Measurements from ENCODE around the gene MEN1.

Gene MEN1

DNA sequence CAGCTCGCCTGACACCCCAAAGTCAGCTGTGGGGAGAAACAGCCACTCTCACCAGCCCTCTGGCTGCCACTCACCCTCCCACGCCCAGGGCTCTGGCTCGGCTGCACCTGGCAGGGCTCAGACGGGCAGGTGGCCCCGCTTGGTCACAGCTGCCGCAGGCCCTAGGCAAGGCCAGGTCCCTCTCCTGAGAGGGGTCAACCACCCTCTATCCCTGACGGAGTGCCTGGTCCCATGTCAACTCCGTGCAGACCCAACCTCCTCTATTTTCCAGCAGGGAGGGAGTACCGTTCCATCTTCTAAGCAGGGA lies 9.2 kb downstream of the MEN1 start:
- DNase-seq, result no peak

DNA sequence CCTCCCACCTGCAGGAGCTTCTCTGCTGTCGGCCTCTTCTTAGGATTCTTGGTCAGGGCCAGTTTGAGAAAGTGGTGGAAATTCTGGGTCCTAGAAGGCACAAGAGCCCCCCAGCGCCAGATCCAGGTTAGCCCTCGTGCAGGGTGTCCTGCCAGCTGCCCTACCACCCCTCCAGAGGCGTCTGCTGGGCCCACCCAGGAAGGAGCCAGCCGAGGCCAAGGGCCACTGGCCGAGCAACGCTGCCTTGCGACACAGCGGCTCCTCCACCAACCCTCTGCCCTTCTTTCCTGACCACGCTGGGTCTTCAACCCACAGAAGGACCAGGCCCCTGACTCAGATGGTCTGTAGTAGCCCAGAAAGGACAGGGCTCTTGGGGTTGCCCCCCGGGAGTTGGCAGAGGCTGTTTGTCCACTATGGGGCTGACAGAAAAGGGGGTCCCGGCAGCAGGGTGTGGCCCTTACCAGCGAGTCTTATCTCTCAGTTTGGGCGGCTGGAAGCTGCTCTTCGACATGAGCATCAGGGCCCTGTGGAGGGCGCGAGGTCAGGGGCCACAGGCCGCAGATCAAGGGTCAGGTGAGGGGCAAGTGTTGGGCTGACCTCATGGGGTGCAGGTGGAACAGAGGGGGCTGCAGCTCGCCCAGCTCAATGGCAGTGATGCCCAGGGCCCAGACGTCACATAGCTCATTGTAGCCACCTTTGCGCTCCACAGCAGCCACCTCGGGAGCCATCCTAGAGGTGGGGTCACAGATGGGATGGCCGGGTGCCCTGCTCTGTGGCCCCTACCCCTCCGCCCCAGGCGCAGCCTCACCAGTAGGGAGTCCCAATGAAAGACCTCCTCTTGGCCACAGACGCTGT lies 9.8 kb downstream of the MEN1 start:
- no peak for DNase-seq

- no peak for DNase-seq
Measured at GRCh38 chr11:64799623-64800302, 10.6 kb downstream of the MEN1 start.

GRCh38 chr11:64799256-64799622 lies 11.1 kb downstream of the MEN1 start:
- no peak for DNase-seq

- no peak for DNase-seq
Measured at GRCh38 chr11:64796757-64797541, 13.4 kb downstream of the MEN1 start.

GRCh38 chr11:64796047-64796756 lies 14.1 kb downstream of the MEN1 start:
- DNase-seq, result no peak

GRCh38 chr11:64794526-64794925 lies 15.8 kb downstream of the MEN1 start:
- no peak for DNase-seq

DNA sequence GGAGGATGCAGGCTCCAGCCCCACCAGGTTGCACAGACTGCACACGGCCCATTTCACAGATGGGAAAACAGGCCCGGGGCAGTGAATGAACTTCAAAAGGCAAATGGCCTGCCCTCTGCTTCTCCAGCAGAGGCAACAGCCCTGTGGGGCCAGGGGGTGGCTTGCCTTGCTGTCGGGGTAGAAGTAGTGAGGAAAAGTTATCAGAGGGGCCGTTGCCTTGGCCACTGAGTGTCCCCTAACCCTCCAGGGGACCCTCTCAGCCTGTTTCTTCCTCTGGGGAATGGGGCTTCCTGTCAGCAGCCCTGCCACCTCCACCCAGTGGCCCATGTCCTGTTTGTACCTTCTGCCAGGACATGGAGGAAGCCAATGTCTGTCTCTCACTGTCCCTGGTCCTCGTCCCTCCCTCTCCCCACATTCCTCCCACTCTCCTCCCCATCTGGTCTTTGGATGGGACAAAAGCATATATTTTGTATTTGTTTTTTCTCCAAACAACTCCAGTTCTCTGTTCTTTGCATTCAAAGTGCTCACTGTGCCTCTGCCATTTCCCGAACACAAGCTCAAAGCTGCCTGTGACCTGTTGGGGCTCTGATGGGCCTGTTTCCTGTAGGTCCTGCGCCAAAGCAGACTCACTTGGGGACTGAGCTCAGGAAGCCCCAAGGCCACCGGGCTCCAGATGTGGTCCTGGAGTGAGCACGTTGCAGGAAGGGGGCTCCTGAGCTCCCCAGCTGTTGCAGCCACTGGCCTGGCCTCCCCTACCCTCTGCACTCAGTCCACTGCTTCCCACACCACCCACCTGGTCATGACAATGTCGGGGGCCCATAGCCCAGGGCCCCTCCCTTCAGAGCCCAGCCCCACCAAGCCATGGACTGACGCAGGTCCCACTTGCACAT lies 16.8 kb downstream of the MEN1 start:
- no peak for DNase-seq

DNA sequence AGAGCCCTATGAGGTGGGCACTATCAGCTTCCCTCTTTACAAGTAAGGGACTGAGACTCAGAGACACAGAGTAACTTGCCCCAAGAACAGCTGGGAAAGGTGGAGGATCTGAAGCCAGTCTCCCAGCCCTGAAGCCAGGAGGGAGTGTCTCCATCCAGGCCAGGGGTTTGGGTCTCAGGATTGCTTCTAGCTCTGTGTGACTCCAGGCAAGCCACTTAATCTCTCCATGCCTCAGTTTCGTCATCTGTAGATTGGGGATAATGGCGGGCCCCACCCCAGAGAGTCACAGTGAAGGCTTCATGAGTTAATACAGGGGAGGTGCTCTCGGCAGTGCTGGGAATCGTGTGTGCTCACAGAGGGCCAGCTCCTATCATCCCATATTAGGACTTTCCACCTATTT lies 17.9 kb downstream of the MEN1 start:
- no peak for DNase-seq

GRCh38 chr11:64791781-64792291 lies 18.5 kb downstream of the MEN1 start:
- DNase-seq, result no peak

DNA sequence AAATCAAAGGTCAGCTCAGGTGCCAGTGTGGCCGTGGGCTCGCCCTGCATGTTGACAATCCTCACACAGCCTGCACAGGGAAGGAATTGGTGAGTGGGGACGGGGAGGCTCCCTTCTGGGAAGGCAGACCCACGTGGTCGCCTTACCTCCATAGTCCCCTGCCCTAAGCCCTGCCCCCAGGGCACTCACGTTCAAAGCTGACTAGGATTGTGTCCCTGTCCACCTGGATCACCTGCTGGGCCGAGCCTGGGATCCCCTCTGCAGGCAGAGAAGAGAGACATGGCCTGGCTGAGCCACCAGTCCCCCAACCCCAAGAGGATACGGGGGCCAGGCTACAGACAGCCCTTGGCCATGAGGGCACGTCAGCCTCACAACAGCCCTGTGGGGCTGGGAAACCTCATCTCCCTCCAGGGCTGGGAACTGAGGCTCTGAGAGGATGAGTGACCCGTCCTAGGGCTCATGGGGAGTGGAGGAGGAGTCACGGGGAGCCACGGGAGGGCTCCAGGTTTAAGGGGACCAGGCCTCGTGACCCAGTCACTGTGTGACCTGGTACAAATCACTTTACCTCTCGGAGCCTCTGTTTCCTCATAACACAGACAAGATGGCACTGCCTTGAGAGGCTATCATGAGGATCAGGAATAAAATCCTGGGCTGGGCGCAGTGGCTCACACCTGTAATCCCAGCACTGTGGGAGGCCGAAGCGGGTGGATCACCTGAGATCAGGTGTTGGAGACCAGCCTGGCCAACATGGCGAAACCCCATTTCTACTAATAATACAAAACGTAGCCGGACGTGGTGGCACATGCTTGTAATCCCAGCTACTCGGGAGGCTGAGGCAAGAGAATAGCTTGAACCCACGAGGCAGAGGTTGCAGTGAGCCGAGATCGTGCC lies 19.9 kb downstream of the MEN1 start:
- no peak for DNase-seq

DNA sequence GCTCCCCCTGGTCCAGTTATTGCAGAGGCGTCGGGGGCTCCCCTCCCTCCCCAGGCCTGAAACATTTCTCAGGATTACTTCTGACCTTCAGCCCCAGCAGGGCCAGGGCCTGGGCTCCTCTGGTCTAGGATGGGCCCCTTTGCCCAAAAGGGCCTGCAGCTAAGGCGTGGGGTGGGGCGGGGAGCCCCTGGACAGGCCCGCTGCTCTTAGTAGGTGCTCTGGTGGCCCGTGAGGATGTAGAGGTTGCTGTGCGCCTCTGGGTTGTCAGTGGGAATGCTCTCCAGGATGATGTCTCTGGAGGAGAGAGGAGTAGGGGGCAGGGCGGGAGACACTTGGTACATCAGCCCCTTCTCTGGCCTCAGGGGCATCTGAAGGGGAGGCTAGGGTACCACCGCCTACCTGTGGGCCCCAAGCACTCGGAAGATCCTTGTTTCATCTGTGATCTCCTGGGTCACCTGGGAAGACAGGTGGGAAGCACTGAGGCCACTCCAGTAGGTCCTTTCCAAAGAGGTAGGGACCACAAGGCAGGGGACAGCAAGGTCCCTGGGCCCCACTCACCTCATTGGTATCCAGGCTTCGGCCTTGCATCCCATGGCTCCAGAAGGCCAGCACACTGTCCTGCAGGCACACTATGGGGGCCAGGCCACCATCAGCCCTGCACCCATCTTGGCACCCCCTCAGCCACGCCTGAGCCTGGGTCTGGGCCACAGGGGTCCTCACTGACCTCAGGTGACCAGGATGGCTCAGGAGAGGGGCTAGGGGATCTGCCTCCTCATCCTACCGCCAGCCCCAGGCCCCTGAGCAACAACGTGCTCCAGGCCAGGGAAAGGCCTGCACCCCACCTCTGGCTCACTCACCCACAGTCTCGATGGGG lies 20.8 kb downstream of the MEN1 start:
- no peak for DNase-seq

DNA sequence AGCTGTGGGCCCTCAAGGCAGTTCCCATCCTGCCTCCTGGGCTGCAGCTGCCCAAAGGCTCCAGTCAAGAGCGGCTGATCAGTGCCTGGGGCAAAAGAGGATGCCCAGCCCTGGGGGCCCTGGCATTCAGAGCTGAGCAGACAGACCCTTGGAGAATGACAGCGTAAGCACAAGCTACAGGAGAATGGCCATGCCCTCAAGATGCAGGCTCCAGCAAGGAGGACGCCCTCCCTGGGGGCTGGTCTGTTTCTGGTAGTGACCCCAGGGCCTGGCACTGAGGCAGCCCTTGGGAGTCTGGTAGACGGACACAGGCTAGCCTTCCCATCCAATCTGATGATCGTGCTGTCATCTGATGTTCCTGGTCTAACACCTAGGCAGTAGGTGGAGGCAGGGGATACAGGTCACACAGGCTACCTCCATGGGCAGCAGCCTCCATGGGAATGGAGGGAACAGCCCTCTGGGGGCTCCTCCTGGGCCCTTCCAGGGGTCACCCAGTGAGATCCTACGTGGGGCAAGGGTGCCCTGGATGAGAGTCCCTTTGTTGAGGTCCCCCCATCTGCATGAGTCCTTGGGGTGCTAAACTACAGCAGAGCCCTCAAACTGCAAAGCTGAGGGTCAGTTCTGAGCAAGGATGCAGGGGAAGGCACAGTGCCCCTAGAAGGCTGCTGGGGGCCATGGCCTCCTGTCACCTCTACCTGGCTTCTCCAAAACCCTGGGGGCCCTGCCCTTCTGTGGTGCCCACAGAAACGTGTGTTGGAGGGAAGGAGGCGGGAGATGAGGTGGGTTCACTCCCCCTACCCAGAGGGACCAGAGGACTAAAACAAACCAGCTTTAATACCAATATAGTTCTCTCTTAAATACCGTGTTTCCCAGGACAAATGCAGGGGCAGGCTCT lies 21.8 kb downstream of the MEN1 start:
- no peak for DNase-seq

GRCh38 chr11:64787526-64788320 lies 22.6 kb downstream of the MEN1 start:
- no peak for DNase-seq

GRCh38 chr11:64786308-64786707 lies 24.0 kb downstream of the MEN1 start:
- no peak for DNase-seq

DNA sequence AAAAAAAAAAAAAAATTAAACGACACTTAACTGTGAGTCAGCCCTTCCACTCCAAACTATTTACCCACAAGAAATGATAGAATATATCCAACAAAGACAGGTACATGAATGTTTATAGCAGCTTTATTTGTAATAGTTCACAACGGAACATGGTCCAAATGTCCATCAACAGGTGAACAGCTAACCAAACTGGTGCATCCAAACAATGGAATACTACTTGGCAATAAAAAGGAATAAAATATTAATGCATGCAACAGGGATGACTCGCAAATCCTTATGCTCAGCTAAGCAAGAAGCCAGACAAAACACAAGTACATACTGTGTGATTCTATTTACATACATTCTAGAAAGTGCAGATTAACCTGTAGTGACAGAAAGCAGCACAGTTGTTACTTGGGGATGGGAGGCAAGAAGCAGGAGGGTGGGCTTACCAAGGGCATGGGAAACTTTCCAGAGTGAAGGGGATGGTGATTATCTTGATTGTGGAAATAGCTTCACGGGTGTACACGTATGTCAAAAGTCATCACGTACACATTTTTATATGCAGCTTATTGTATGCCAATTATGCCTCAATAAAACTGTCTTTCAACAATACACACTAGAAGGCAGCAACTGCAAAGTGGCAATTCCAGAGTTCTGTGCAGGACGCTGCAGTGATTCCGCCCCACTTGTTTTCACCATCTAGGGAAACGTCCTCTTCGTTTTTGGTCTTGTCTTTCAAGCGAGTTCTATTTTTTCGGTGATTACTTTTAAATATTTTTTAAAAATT lies 25.4 kb downstream of the MEN1 start:
- no peak for DNase-seq

All from GF-D8 (cell line).